HEK293 (cell line): Measurements from ENCODE around the gene LRRFIP1.

ENCODE experiments used
- GLIS1 ChIP-seq: fragments of 450-650 bp; formaldehyde crosslinking; IDR thresholded peaks from 2 replicates; pipeline ENCODE4 v1.5.1; 2016; ENCODE audit warnings: missing biosample characterization, missing genetic modification characterization
- GLIS2 ChIP-seq: fragments of 450-650 bp; formaldehyde crosslinking; IDR thresholded peaks from 2 replicates; pipeline ENCODE4 v1.5.1; 2016; ENCODE audit warnings: missing biosample characterization, missing genetic modification characterization
- SETDB1 ChIP-seq: IDR thresholded peaks from one replicate; pipeline ENCODE4 v1.6.1; 2017; ENCODE audit warnings: mild to moderate bottlenecking, low read length, moderate library complexity, mixed read lengths; ENCODE audit not compliant: insufficient read length
- TCF7L2 ChIP-seq: IDR thresholded peaks from 2 replicates; pipeline ENCODE4 v1.6.1; 2011; ENCODE audit warnings: low read depth, mild to moderate bottlenecking, inconsistent platforms, low read length, moderate library complexity, borderline replicate concordance
- YY1 ChIP-seq: fragments of 450-650 bp; formaldehyde crosslinking; IDR thresholded peaks from 2 replicates; pipeline ENCODE4 v1.5.1; 2018; ENCODE audit warnings: missing biosample characterization, missing genetic modification characterization
- ZBTB48 ChIP-seq: fragments of 450-650 bp; formaldehyde crosslinking; IDR thresholded peaks from 2 replicates; pipeline ENCODE4 v1.5.1; 2016; ENCODE audit warnings: missing biosample characterization, missing genetic modification characterization
- ZNF16 ChIP-seq: fragments of 450-650 bp; formaldehyde crosslinking; IDR thresholded peaks from 2 replicates; pipeline ENCODE4 v1.5.1; 2016; ENCODE audit warnings: low read depth, missing biosample characterization, missing genetic modification characterization
- ZNF223 ChIP-seq: fragments of 450-650 bp; formaldehyde crosslinking; IDR thresholded peaks from 2 replicates; pipeline ENCODE4 v1.5.1; 2016; ENCODE audit warnings: missing biosample characterization, missing genetic modification characterization
- ZNF23 ChIP-seq: fragments of 450-650 bp; formaldehyde crosslinking; IDR thresholded peaks from 2 replicates; pipeline ENCODE4 v1.5.1; 2016; ENCODE audit warnings: missing biosample characterization, missing genetic modification characterization, borderline replicate concordance
- ZNF266 ChIP-seq: fragments of 450-650 bp; formaldehyde crosslinking; IDR thresholded peaks from 2 replicates; pipeline ENCODE4 v1.5.1; 2016; ENCODE audit warnings: missing biosample characterization, missing genetic modification characterization, low read depth
- ZNF311 ChIP-seq: fragments of 450-650 bp; formaldehyde crosslinking; IDR thresholded peaks from 2 replicates; pipeline ENCODE4 v1.5.1; 2017; ENCODE audit warnings: missing biosample characterization, missing genetic modification characterization, borderline replicate concordance
- ZNF473 ChIP-seq: fragments of 450-650 bp; formaldehyde crosslinking; IDR thresholded peaks from 2 replicates; pipeline ENCODE4 v1.5.1; 2017; ENCODE audit warnings: missing biosample characterization, missing genetic modification characterization
- ZNF658 ChIP-seq: fragments of 450-650 bp; formaldehyde crosslinking; IDR thresholded peaks from 2 replicates; pipeline ENCODE4; 2016; ENCODE audit warnings: missing biosample characterization, missing genetic modification characterization
- ZNF664 ChIP-seq: fragments of 450-650 bp; formaldehyde crosslinking; IDR thresholded peaks from 2 replicates; pipeline ENCODE4 v1.5.1; 2016; ENCODE audit warnings: missing biosample characterization, missing genetic modification characterization
- ZNF701 ChIP-seq: fragments of 450-650 bp; formaldehyde crosslinking; IDR thresholded peaks from 2 replicates; pipeline ENCODE4 v1.5.1; 2016; ENCODE audit warnings: missing biosample characterization, missing genetic modification characterization
- ZNF707 ChIP-seq: fragments of 450-650 bp; formaldehyde crosslinking; IDR thresholded peaks from 2 replicates; pipeline ENCODE4 v1.5.1; 2016; ENCODE audit warnings: missing biosample characterization, missing genetic modification characterization
- ZNF777 ChIP-seq: fragments of 450-650 bp; formaldehyde crosslinking; IDR thresholded peaks from 2 replicates; pipeline ENCODE4 v1.5.1; 2017; ENCODE audit warnings: missing biosample characterization, missing genetic modification characterization, borderline replicate concordance
- TF ChIP-seq, protein P1 (sequence below): fragments of 450-650 bp; formaldehyde crosslinking; IDR thresholded peaks from 2 replicates; pipeline ENCODE4 v1.5.1; 2016; ENCODE audit warnings: missing biosample characterization, missing genetic modification characterization
- TF ChIP-seq, protein P2 (sequence below): fragments of 450-650 bp; formaldehyde crosslinking; IDR thresholded peaks from 2 replicates; pipeline ENCODE4 v1.5.1; 2016; ENCODE audit warnings: missing biosample characterization, missing genetic modification characterization
- TF ChIP-seq, protein P3 (sequence below): fragments of 450-650 bp; formaldehyde crosslinking; IDR thresholded peaks from 2 replicates; pipeline ENCODE4 v1.5.1; 2016; ENCODE audit warnings: missing biosample characterization, missing genetic modification characterization
- TF ChIP-seq, protein P4 (sequence below): fragments of 450-650 bp; formaldehyde crosslinking; IDR thresholded peaks from 2 replicates; pipeline ENCODE4 v1.5.1; 2016; ENCODE audit warnings: missing biosample characterization, missing genetic modification characterization
- TF ChIP-seq, protein P5 (sequence below): fragments of 450-650 bp; formaldehyde crosslinking; IDR thresholded peaks from 2 replicates; pipeline ENCODE4 v1.5.1; 2017; ENCODE audit warnings: missing biosample characterization, missing genetic modification characterization
- TF ChIP-seq, protein P6 (sequence below): fragments of 450-650 bp; formaldehyde crosslinking; conservative IDR thresholded peaks from 2 replicates; pipeline ENCODE4 v1.5.1; 2016; ENCODE audit warnings: low read depth, missing biosample characterization, missing genetic modification characterization

Gene LRRFIP1

DNA sequence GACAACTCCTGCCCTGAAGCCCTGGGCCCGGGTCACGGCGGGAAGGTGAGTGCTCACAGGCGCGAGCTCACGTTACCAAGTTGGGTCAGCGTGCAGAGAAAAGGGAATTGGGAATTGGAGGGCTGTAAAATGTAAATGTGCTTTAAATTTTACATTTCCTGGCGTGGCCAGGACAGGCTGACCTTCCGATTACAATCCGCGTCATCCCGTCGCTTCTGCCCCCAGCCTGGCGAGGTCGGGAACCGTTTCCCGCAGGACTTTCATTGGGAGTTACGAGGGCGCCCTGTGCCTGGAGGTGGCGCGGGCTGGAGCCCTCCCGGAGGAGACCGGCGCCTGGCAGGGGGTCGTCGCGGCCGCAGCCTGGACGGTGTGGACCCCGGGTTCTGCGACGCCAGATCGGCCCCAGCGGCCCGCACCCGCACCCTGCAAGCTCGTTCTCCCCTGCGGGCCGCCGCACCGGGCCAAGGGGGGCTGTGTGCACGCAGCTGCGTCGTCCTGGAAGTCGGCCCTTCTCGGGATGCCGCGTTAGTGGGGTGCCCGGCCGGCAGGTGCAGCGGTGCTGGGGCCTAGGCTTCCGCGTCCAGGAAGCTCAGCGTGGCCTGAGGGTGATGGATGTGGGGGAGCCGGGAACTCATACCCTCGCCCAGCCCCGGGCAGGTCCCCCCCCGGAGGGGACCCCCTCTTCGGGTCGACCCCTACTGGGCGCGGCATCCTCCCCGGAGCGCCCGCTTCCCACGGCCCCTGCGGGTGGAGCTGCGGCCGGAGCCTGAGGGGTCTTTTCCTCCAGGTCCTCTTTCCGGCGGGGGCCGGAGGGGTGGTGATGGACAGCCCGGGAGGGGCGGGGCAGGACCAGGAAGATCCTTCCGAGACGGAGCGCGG is 63.9 kb downstream of the LRRFIP1 start (continued):
- TF ChIP-seq, protein P1, sequence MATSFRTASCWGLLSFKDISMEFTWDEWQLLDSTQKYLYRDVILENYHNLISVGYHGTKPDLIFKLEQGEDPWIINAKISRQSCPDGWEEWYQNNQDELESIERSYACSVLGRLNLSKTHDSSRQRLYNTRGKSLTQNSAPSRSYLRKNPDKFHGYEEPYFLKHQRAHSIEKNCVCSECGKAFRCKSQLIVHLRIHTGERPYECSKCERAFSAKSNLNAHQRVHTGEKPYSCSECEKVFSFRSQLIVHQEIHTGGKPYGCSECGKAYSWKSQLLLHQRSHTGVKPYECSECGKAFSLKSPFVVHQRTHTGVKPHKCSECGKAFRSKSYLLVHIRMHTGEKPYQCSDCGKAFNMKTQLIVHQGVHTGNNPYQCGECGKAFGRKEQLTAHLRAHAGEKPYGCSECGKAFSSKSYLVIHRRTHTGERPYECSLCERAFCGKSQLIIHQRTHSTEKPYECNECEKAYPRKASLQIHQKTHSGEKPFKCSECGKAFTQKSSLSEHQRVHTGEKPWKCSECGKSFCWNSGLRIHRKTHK (tag by site-specific recombination): no peak
- TF ChIP-seq, protein P2, sequence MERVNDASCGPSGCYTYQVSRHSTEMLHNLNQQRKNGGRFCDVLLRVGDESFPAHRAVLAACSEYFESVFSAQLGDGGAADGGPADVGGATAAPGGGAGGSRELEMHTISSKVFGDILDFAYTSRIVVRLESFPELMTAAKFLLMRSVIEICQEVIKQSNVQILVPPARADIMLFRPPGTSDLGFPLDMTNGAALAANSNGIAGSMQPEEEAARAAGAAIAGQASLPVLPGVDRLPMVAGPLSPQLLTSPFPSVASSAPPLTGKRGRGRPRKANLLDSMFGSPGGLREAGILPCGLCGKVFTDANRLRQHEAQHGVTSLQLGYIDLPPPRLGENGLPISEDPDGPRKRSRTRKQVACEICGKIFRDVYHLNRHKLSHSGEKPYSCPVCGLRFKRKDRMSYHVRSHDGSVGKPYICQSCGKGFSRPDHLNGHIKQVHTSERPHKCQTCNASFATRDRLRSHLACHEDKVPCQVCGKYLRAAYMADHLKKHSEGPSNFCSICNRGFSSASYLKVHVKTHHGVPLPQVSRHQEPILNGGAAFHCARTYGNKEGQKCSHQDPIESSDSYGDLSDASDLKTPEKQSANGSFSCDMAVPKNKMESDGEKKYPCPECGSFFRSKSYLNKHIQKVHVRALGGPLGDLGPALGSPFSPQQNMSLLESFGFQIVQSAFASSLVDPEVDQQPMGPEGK (tag by site-specific recombination): peak; percentile 78
- no peak for TF ChIP-seq ZNF266 (tag by site-specific recombination)
- peak; percentile 91 for TF ChIP-seq GLIS2 (tag by site-specific recombination)
- no peak for TF ChIP-seq ZNF473
- TF ChIP-seq, protein P3, sequence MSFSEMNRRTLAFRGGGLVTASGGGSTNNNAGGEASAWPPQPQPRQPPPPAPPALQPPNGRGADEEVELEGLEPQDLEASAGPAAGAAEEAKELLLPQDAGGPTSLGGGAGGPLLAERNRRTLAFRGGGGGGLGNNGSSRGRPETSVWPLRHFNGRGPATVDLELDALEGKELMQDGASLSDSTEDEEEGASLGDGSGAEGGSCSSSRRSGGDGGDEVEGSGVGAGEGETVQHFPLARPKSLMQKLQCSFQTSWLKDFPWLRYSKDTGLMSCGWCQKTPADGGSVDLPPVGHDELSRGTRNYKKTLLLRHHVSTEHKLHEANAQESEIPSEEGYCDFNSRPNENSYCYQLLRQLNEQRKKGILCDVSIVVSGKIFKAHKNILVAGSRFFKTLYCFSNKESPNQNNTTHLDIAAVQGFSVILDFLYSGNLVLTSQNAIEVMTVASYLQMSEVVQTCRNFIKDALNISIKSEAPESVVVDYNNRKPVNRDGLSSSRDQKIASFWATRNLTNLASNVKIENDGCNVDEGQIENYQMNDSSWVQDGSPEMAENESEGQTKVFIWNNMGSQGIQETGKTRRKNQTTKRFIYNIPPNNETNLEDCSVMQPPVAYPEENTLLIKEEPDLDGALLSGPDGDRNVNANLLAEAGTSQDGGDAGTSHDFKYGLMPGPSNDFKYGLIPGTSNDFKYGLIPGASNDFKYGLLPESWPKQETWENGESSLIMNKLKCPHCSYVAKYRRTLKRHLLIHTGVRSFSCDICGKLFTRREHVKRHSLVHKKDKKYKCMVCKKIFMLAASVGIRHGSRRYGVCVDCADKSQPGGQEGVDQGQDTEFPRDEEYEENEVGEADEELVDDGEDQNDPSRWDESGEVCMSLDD (tag by site-specific recombination): peak; percentile 89
- peak; percentile 79 for TF ChIP-seq GLIS1
- no peak for TF ChIP-seq ZBTB48 (tag by site-specific recombination)
- no peak for TF ChIP-seq SETDB1
- TF ChIP-seq, protein P4, sequence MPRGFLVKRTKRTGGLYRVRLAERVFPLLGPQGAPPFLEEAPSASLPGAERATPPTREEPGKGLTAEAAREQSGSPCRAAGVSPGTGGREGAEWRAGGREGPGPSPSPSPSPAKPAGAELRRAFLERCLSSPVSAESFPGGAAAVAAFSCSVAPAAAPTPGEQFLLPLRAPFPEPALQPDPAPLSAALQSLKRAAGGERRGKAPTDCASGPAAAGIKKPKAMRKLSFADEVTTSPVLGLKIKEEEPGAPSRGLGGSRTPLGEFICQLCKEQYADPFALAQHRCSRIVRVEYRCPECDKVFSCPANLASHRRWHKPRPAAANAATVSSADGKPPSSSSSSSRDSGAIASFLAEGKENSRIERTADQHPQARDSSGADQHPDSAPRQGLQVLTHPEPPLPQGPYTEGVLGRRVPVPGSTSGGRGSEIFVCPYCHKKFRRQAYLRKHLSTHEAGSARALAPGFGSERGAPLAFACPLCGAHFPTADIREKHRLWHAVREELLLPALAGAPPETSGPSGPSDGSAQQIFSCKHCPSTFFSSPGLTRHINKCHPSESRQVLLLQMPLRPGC (tag by site-specific recombination): no peak
- TF ChIP-seq ZNF311 (tag by site-specific recombination): no peak
- TF ChIP-seq ZNF658: no peak
- TF ChIP-seq ZNF223 (tag by site-specific recombination): 0 out of 2 replicates have a peak, but pooled peaks have one; percentile 26
- TF ChIP-seq ZNF707 (tag by site-specific recombination): no peak
- no peak for TF ChIP-seq ZNF701
- no peak for TF ChIP-seq ZNF16 (tag by site-specific recombination)
- no peak for TF ChIP-seq ZNF23 (tag by site-specific recombination)
- TF ChIP-seq, protein P5, sequence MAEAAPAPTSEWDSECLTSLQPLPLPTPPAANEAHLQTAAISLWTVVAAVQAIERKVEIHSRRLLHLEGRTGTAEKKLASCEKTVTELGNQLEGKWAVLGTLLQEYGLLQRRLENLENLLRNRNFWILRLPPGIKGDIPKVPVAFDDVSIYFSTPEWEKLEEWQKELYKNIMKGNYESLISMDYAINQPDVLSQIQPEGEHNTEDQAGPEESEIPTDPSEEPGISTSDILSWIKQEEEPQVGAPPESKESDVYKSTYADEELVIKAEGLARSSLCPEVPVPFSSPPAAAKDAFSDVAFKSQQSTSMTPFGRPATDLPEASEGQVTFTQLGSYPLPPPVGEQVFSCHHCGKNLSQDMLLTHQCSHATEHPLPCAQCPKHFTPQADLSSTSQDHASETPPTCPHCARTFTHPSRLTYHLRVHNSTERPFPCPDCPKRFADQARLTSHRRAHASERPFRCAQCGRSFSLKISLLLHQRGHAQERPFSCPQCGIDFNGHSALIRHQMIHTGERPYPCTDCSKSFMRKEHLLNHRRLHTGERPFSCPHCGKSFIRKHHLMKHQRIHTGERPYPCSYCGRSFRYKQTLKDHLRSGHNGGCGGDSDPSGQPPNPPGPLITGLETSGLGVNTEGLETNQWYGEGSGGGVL (tag by site-specific recombination): peak; percentile 66
- TF ChIP-seq, protein P6, sequence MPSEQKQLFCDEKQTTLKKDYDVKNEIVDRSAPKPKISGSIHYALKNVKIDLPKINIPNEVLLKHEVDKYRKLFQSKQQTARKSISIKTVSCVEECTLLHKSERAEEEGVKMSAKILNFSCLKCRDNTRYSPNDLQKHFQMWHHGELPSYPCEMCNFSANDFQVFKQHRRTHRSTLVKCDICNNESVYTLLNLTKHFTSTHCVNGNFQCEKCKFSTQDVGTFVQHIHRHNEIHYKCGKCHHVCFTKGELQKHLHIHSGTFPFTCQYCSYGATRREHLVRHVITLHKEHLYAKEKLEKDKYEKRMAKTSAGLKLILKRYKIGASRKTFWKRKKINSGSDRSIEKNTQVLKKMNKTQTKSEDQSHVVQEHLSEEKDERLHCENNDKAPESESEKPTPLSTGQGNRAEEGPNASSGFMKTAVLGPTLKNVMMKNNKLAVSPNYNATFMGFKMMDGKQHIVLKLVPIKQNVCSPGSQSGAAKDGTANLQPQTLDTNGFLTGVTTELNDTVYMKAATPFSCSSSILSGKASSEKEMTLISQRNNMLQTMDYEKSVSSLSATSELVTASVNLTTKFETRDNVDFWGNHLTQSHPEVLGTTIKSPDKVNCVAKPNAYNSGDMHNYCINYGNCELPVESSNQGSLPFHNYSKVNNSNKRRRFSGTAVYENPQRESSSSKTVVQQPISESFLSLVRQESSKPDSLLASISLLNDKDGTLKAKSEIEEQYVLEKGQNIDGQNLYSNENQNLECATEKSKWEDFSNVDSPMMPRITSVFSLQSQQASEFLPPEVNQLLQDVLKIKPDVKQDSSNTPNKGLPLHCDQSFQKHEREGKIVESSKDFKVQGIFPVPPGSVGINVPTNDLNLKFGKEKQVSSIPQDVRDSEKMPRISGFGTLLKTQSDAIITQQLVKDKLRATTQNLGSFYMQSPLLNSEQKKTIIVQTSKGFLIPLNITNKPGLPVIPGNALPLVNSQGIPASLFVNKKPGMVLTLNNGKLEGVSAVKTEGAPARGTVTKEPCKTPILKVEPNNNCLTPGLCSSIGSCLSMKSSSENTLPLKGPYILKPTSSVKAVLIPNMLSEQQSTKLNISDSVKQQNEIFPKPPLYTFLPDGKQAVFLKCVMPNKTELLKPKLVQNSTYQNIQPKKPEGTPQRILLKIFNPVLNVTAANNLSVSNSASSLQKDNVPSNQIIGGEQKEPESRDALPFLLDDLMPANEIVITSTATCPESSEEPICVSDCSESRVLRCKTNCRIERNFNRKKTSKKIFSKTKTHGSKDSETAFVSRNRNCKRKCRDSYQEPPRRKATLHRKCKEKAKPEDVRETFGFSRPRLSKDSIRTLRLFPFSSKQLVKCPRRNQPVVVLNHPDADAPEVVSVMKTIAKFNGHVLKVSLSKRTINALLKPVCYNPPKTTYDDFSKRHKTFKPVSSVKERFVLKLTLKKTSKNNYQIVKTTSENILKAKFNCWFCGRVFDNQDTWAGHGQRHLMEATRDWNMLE (tag by site-specific recombination): no peak
- no peak for TF ChIP-seq YY1 (tag by site-specific recombination)
- no peak; the same call in 1 of the 2 replicates for TF ChIP-seq ZNF777 (tag by site-specific recombination)
- TF ChIP-seq ZNF664 (tag by site-specific recombination): no peak
- no peak for TF ChIP-seq TCF7L2
